OCI-LY1 (cell line): ENCODE data around the gene NEGR1.

Source experiments
- H2AFZ ChIP-seq: fragments of 200-600 bp; sonication (generic), shearing (Covaris generic); 2 replicates; pipeline ENCODE4 v1.6.0; 2014; ENCODE audit warnings: antibody characterized with exemption, mild to moderate bottlenecking, low read length
- H3F3A ChIP-seq: fragments of 200-600 bp; sonication (generic), shearing (Covaris generic); 2 replicates; pipeline ENCODE4 v1.6.0; 2014; ENCODE audit warnings: mild to moderate bottlenecking, antibody characterized with exemption, low read length, moderate library complexity; ENCODE audit not compliant: insufficient read depth
- H3K27ac ChIP-seq: fragments of 200-600 bp; sonication (generic); 2 replicates; pipeline ENCODE4 v1.5.1; 2014; ENCODE audit warnings: low read length, mixed run types, mild to moderate bottlenecking, low read depth; ENCODE audit not compliant: poor library complexity, severe bottlenecking
- H3K27me3 ChIP-seq: fragments of 200-600 bp; sonication (generic); 2 replicates; pipeline ENCODE4 v1.6.0; 2014; ENCODE audit warnings: antibody characterized with exemption, mild to moderate bottlenecking, low read length, moderate library complexity; ENCODE audit not compliant: insufficient read depth
- H3K36me3 ChIP-seq: fragments of 200-600 bp; sonication (generic); 2 replicates; pipeline ENCODE4 v1.6.1; 2014; ENCODE audit warnings: mild to moderate bottlenecking, antibody characterized with exemption, low read length, moderate library complexity, mixed read lengths; ENCODE audit not compliant: insufficient read depth
- H3K4me1 ChIP-seq: fragments of 200-600 bp; sonication (generic); 2 replicates; pipeline ENCODE4 v1.5.1; 2014; ENCODE audit warnings: mild to moderate bottlenecking, low read length, moderate library complexity; ENCODE audit not compliant: insufficient read depth, severe bottlenecking
- H3K4me2 ChIP-seq: fragments of 200-600 bp; sonication (generic), shearing (Covaris generic); 2 replicates; pipeline ENCODE4 v1.6.1; 2014; ENCODE audit warnings: low read length
- H3K4me3 ChIP-seq: fragments of 200-600 bp; sonication (generic); 2 replicates; pipeline ENCODE4 v1.5.1; 2014; ENCODE audit warnings: low read length, low read depth, mild to moderate bottlenecking, mixed read lengths; ENCODE audit not compliant: poor library complexity, severe bottlenecking
- H3K79me2 ChIP-seq: fragments of 200-600 bp; shearing (Covaris generic); 2 replicates; pipeline ENCODE4 v1.6.1; 2016; ENCODE audit warnings: mixed run types, low read length, mixed read lengths; ENCODE audit not compliant: insufficient read depth
- H3K9ac ChIP-seq: fragments of 200-600 bp; sonication (generic), shearing (Covaris generic); 2 replicates; pipeline ENCODE4 v1.6.1; 2014; ENCODE audit warnings: mild to moderate bottlenecking, low read length, mixed read lengths
- H3K9me2 ChIP-seq: fragments of 200-600 bp; sonication (generic), shearing (Covaris generic); 2 replicates; pipeline ENCODE4 v1.6.1; 2014; ENCODE audit warnings: low read depth, mild to moderate bottlenecking, low read length, mixed read lengths
- H3K9me3 ChIP-seq: fragments of 200-600 bp; shearing (Covaris generic); 2 replicates; pipeline ENCODE4 v1.6.1; 2014; ENCODE audit warnings: low read length, mixed read lengths
- H4K20me1 ChIP-seq: fragments of 200-600 bp; sonication (generic), shearing (Covaris generic); 2 replicates; pipeline ENCODE4 v1.6.0; 2016; ENCODE audit warnings: mild to moderate bottlenecking, low read length; ENCODE audit not compliant: insufficient read depth
- EZH2 ChIP-seq: fragments of 200-600 bp; sonication (generic), shearing (Covaris generic); IDR thresholded peaks from 2 replicates; pipeline ENCODE4 v1.8.0; 2017; ENCODE audit warnings: borderline replicate concordance, mixed run types, mild to moderate bottlenecking, antibody characterized with exemption, low read length, moderate library complexity, mixed read lengths
- TF ChIP-seq, protein P1 (sequence below): fragments of 200-600 bp; sonication (generic), shearing (Covaris generic); IDR thresholded peaks from 2 replicates; pipeline ENCODE4 v1.5.1; 2017; ENCODE audit warnings: mild to moderate bottlenecking, antibody characterized with exemption, low read length, moderate library complexity, mixed read lengths

NEGR1 gene

DNA sequence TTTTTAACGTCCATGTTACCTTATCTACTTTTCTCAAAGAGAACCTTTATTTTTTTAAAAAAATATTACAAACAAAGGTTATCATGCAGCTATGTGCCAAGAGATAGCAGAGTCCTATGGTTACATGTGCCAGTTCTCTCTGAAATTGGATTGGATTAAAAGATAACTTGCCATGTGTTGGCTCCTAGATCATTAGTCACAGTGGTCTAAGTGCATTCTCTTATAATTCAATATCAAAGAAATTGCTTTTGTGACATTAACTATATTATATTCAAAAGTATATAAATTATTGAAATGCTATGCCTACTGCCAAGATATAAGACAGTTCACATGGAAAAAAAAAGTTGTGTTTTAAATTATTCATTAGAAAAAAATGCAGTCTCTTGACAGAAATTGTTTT is 494.2 kb downstream of the NEGR1 start:
- H3K4me2 ChIP-seq = no peak overlapping the region
- no peaks in the 10 kb centered on the region for H3F3A ChIP-seq
- no peak overlapping the region for H3K9ac ChIP-seq
- H4K20me1 ChIP-seq = no peaks in the 10 kb centered on the region
- no peaks in the 10 kb centered on the region for H3K79me2 ChIP-seq
- no peaks in the 10 kb centered on the region for H3K27me3 ChIP-seq
- H3K9me2 ChIP-seq = no peaks in the 10 kb centered on the region
- TF ChIP-seq EZH2 = no peak
- no peak overlapping the region for H3K27ac ChIP-seq
- no peak overlapping the region for H2AFZ ChIP-seq
- no peaks in the 10 kb centered on the region for H3K36me3 ChIP-seq
- no peak overlapping the region for H3K4me3 ChIP-seq
- H3K4me1 ChIP-seq = no peaks in the 10 kb centered on the region
- H3K9me3 ChIP-seq = no peaks in the 10 kb centered on the region

DNA sequence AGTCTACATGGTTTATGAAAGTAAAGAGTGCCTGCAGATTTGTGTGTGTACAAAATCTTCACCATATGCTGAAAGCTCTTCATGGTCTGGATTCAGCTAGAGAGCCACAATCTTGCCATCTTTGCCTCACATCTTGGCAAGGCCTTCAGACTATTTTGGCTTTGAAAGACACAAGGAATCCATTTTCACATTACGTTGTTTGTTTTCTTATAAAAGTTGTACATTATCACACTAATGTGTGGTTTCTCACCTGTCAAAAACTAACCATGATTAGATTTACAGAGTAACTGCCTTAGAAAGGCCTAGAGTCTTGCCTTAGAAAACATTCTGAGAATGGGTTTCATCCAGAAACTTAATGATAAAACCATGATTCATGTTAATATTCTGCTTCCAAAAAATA is 494.6 kb downstream of the NEGR1 start:
- no peak overlapping the region for H3K4me3 ChIP-seq
- H3K36me3 ChIP-seq = no peaks in the 10 kb centered on the region
- H3K4me2 ChIP-seq = no peak overlapping the region
- H2AFZ ChIP-seq = no peak overlapping the region
- no peaks in the 10 kb centered on the region for H3K27me3 ChIP-seq
- no peaks in the 10 kb centered on the region for H3K9me3 ChIP-seq
- no peaks in the 10 kb centered on the region for H4K20me1 ChIP-seq
- H3K4me1 ChIP-seq = no peaks in the 10 kb centered on the region
- no peak overlapping the region for H3K27ac ChIP-seq
- no peak for TF ChIP-seq EZH2
- TF ChIP-seq, protein P1, sequence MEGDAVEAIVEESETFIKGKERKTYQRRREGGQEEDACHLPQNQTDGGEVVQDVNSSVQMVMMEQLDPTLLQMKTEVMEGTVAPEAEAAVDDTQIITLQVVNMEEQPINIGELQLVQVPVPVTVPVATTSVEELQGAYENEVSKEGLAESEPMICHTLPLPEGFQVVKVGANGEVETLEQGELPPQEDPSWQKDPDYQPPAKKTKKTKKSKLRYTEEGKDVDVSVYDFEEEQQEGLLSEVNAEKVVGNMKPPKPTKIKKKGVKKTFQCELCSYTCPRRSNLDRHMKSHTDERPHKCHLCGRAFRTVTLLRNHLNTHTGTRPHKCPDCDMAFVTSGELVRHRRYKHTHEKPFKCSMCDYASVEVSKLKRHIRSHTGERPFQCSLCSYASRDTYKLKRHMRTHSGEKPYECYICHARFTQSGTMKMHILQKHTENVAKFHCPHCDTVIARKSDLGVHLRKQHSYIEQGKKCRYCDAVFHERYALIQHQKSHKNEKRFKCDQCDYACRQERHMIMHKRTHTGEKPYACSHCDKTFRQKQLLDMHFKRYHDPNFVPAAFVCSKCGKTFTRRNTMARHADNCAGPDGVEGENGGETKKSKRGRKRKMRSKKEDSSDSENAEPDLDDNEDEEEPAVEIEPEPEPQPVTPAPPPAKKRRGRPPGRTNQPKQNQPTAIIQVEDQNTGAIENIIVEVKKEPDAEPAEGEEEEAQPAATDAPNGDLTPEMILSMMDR = no peak
- H3K79me2 ChIP-seq = no peaks in the 10 kb centered on the region
- no peaks in the 10 kb centered on the region for H3K9me2 ChIP-seq
- no peaks in the 10 kb centered on the region for H3F3A ChIP-seq
- no peak overlapping the region for H3K9ac ChIP-seq

GRCh38 chr1:71786218-71786617 is 496.1 kb downstream of the NEGR1 start:
- H3K36me3 ChIP-seq = no peaks in the 10 kb centered on the region
- no peaks in the 10 kb centered on the region for H3K79me2 ChIP-seq
- H3F3A ChIP-seq = no peaks in the 10 kb centered on the region
- no peak overlapping the region for H2AFZ ChIP-seq
- H3K9me2 ChIP-seq = no peaks in the 10 kb centered on the region
- no peak overlapping the region for H3K4me2 ChIP-seq
- no peak overlapping the region for H3K4me3 ChIP-seq
- TF ChIP-seq, protein P1 = no peak
- no peak for TF ChIP-seq EZH2
- H3K27me3 ChIP-seq = no peaks in the 10 kb centered on the region
- H3K9ac ChIP-seq = no peak overlapping the region
- no peaks in the 10 kb centered on the region for H3K9me3 ChIP-seq
- H4K20me1 ChIP-seq = no peaks in the 10 kb centered on the region
- no peak overlapping the region for H3K27ac ChIP-seq
- no peaks in the 10 kb centered on the region for H3K4me1 ChIP-seq

DNA sequence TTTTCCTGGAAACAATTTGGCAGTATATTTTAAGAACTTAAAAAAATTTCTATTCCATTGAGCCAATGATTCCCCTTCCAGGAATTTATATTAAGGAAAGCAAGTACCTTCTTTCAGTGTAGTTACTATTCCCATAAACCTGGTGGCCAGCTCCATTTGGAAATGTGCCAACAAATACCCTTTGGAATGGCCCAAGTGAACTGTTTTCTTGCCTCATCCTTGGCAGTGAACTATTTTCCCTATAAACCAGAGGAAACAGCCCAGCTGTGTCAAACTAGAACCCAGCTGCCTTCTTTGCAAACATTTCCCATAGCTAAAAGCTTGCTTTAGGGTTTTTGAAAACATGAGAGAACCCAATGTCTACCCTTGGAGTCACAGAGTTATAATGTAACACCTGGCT is 496.9 kb downstream of the NEGR1 start:
- H3K9ac ChIP-seq = no peak overlapping the region
- H3K4me2 ChIP-seq = no peak overlapping the region
- no peaks in the 10 kb centered on the region for H3K36me3 ChIP-seq
- H2AFZ ChIP-seq = no peak overlapping the region
- no peaks in the 10 kb centered on the region for H3K9me3 ChIP-seq
- no peak overlapping the region for H3K4me3 ChIP-seq
- H3K27me3 ChIP-seq = no peaks in the 10 kb centered on the region
- H3K9me2 ChIP-seq = no peaks in the 10 kb centered on the region
- no peaks in the 10 kb centered on the region for H4K20me1 ChIP-seq
- no peaks in the 10 kb centered on the region for H3F3A ChIP-seq
- TF ChIP-seq EZH2 = no peak
- TF ChIP-seq, protein P1 = no peak
- no peaks in the 10 kb centered on the region for H3K79me2 ChIP-seq
- no peak overlapping the region for H3K27ac ChIP-seq
- no peaks in the 10 kb centered on the region for H3K4me1 ChIP-seq
